GM21528 (cell line): ENCODE measurements around the gene CTSA.
A peak's percentile ranks its signal among the peaks of the same experiment; 100 is the strongest.
"Not testable (repeated sequence)": the region's sequence is repeated elsewhere in the genome, so short reads cannot be mapped to it uniquely, and the experiment has no call there.

Experiments
- ATAC-seq: cut with Tn5 transposase; IDR thresholded peaks from one replicate; pipeline ENCODE4 v1.9.1; 2021; ENCODE audit warnings: mild to moderate bottlenecking, moderate library complexity; ENCODE audit not compliant: unreplicated experiment, low FRiP score

CTSA gene

GRCh38 chr20:45911486-45912343, 20.6 kb downstream of the CTSA start, which contains the start of gene PLTP:
Gene PLTP, minus strand, starts transcription at chr20:45912155. Its CDS starts 703 bp downstream, at chr20:45911452.
- ATAC-seq = no peak

- no peak for ATAC-seq
These were observed 21.2 kb downstream of the CTSA start for GRCh38 chr20:45912344-45912682.

DNA sequence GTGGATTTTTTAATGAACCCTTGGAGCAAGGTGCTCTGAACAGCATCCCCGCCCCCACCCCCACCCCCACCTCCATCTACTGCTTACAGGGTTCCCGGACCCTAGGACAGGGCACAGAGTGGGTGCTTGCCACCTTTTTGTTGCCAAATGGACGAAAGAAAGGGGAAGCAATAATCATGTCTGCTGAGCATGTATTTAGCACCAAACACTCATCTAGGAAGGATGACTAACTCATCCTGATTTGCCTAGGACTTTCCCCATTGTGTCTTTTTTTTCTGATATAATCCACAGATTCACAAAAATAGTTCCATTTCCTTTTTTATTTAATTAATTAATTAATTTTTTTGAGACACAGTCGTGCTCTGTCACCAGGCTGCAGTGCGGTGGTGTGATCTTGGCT, 22.0 kb downstream of the CTSA start:
- no peak for ATAC-seq

DNA sequence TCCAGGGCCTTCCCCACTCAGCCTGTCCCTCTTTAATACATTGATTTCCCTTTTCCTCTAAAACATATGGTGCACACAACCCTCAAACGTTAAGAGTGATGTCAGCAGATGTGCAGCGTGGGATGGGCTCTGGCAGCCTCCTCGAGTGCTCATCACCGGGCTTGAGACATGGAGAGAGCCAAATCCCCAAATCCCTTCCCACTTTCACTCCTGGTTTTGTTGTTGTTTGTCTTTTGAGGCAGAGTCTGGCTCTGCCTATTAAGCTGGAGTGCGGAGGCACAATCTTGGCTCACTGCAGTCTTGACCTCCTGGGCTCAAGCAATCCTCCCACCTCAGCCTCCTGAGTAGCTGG, 26.6 kb downstream of the CTSA start:
- ATAC-seq = no peak

GRCh38 chr20:45918182-45918737, 27.1 kb downstream of the CTSA start:
- no peak for ATAC-seq

- ATAC-seq = no peak
These were observed 27.8 kb downstream of the CTSA start for GRCh38 chr20:45918779-45919537.

DNA sequence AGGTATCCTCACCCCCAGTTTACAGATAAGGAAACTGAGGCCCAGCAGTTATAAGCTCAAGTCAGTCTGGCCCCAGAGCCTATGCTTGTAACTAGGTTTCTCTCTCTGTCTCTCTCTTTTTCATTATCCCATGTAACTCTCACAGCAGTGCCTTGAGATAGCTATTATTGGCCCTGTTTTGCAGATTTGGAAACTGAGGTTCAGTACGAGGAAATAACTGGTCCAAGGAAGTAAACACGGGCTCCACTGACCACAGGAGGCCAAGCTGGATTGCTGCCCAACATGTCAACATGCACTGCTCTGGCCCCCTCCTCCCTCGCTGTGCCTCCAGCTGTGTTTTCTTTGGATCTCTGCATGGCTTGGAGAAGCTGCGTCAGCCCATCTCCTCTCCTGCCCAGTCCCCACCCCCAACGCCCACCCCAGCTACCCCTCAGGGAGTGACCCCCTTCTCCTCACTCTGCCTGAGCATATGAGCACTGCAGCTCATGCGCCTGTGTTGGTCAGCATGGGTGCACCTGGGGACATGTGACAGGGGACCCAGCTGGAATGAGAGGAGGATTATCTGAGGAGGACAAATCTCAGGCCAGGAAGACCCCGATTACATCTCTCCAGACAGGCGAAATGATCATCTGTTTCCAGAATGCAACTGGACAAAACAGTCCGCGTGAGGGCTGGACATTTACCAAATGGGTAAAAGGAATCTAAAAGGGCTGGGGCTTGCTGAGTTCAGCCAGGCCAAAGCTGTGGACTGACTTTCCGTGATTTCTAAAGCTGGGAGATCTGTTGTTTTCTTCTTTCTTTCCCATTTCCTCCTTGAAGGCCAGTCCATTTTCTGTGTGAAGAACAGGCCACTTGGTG, 28.6 kb downstream of the CTSA start:
- no peak for ATAC-seq

GRCh38 chr20:45920462-45921336, 29.6 kb downstream of the CTSA start:
- ATAC-seq = no peak

DNA sequence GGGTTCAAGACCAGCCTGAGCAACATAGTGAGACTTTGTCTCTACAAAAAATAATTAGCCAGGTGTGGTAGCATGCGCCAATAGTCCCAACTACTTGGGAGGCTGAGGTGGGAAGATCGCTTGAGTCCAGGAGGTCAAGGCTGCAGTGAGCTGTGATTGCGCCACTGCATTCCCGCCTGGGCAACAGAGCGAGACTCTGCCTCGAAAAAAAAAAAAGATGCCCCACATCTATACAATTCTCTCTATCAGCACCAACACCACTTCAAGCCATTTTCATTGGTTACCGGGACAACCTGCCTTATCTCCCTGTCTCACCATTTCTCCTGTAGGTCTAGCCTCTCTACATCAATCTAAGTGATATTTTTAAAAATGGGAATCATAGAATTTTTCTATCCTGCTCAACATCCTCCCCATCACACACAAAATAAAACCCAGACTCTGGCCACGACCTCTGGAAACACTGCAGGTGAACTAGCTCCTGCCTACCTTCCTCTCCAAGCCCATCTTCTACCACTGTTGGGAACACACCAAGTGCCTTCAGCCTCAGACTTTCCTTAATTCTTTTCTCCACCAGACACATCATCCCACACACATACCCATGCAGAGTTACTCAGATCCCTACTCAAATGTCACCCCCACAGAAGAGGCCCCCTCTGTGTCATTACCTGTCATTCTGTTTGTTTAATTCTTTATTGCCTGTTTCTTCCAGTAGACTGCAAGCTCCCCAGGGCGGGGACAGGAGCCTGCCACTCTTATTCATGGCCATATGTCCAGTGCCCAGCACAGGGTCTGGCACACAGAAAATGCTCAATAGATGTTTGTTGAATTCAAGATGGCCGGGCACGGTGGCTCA, 30.4 kb downstream of the CTSA start:
- no peak for ATAC-seq

- ATAC-seq = no peak
These were observed 33.5 kb downstream of the CTSA start for GRCh38 chr20:45924391-45925261.

GRCh38 chr20:45925821-45926506, 34.8 kb downstream of the CTSA start:
- ATAC-seq = no peak

- no peak for ATAC-seq
These were observed 35.6 kb downstream of the CTSA start for GRCh38 chr20:45926731-45927070.

GRCh38 chr20:45927071-45927878, 36.1 kb downstream of the CTSA start:
- no peak for ATAC-seq

DNA sequence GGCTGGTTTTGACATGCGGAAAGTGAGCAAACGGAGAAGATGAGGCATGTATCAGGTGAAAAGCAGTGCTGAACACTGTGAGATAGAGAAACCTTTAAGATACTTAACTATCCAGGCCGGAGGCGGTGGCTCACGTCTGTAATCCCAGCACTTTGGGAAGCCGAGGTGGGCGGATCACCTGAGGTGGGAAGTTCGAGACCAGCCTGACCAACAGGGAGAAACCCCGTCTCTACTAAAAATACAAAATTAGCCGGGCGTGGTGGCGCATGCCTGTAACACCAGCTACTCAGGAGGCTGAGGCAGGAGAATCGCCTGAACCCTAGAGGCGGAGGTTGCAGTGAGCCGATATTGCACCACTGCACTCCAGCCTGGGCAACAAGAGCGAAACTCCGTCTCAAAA, 40.5 kb downstream of the CTSA start:
- ATAC-seq = not testable (repeated sequence)

DNA sequence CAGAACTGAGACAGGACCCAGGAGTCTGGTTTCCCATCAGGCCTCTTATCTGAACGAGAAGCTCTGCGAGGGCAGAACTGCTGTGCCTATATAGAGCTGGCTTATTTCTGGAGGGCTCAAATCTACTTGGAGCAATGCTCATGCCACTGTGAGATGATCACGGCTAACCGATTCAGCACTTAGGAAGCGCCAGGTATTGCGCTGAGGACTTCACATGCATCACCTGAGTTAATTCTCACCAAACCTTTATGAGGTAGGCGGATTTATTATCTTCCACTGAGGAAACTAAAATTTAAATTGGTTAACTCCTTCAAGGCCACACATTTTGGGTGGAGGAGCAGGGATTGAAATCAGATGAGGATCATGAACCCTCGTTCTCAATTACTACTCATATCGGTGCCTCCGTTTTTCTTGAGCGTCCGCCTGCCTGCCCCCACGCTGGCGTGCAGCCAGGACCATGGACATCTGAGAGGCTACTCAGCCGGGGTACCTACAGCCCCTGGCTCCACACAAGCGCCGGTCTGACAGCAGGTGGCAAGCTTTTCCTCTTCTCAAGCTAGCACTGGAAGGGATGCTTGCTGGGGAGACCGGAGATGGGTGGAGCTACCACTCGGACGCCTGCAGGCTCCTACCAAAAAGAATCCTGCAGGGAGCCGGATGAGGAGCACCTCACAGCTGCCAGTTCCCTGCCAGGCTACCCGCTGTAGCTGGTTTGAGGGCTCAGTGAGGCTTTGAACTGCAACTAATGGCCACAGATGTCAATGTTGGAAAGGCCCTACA, 42.3 kb downstream of the CTSA start:
- no peak for ATAC-seq

GRCh38 chr20:45934046-45934585, 43.0 kb downstream of the CTSA start:
- ATAC-seq = peak; percentile 13
